Measurements from ENCODE around the gene ANKFN1.

The ANKFN1 gene

GRCh38 chr17:56167491-56167890 is 14.2 kb downstream of the ANKFN1 start:
- H3K4me3 ChIP-seq (ENCODE audit: control insufficient read depth, low read depth, low read length): no peak overlapping the region
- TF ChIP-seq, protein P1, sequence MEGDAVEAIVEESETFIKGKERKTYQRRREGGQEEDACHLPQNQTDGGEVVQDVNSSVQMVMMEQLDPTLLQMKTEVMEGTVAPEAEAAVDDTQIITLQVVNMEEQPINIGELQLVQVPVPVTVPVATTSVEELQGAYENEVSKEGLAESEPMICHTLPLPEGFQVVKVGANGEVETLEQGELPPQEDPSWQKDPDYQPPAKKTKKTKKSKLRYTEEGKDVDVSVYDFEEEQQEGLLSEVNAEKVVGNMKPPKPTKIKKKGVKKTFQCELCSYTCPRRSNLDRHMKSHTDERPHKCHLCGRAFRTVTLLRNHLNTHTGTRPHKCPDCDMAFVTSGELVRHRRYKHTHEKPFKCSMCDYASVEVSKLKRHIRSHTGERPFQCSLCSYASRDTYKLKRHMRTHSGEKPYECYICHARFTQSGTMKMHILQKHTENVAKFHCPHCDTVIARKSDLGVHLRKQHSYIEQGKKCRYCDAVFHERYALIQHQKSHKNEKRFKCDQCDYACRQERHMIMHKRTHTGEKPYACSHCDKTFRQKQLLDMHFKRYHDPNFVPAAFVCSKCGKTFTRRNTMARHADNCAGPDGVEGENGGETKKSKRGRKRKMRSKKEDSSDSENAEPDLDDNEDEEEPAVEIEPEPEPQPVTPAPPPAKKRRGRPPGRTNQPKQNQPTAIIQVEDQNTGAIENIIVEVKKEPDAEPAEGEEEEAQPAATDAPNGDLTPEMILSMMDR (IDR thresholded peaks at IDR 0.05; ENCODE audit: control insufficient read depth, insufficient read depth, low read depth, low read length, missing control alignments): no peak
- no peak for DNase-seq (ENCODE audit: low read depth)

GRCh38 chr17:56169621-56170020 is 16.3 kb downstream of the ANKFN1 start:
- TF ChIP-seq, protein P1 (IDR thresholded peaks at IDR 0.05; ENCODE audit: control insufficient read depth, insufficient read depth, low read depth, low read length, missing control alignments): no peak
- H3K4me3 ChIP-seq (ENCODE audit: control insufficient read depth, low read depth, low read length): no peak overlapping the region
- DNase-seq (ENCODE audit: low read depth): no peak

GRCh38 chr17:56171186-56171959 is 18.1 kb downstream of the ANKFN1 start:
- no peak for DNase-seq (ENCODE audit: low read depth)
- TF ChIP-seq, protein P1 (IDR thresholded peaks at IDR 0.05; ENCODE audit: control insufficient read depth, insufficient read depth, low read depth, low read length, missing control alignments): no peak
- H3K4me3 ChIP-seq (ENCODE audit: control insufficient read depth, low read depth, low read length): no peak overlapping the region

GRCh38 chr17:56172517-56172982 is 19.3 kb downstream of the ANKFN1 start:
- TF ChIP-seq, protein P1 (IDR thresholded peaks at IDR 0.05; ENCODE audit: control insufficient read depth, insufficient read depth, low read depth, low read length, missing control alignments): no peak

DNA sequence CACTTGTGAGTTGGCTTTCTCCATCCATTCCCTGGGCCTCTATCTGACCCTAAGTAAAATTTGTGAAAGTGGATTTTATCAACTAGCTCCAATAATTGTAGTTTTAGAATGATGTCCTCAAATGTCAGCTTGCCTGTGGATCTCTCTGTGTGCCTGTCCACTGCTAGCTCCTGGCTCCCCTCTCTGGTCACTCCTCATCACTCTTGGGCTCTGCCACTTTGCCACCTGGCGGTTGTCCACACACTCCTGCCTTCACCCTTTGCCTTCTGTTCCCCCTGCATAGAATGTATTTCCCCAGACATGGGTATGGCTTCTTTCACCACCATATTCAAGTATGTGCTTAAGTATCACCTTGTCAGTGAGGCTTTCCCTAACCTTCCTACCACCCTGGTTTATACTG is 19.8 kb downstream of the ANKFN1 start:
- DNase-seq (ENCODE audit: low read depth): no peak
- TF ChIP-seq, protein P1 (IDR thresholded peaks at IDR 0.05; ENCODE audit: control insufficient read depth, insufficient read depth, low read depth, low read length, missing control alignments): no peak
- H3K4me3 ChIP-seq (ENCODE audit: control insufficient read depth, low read depth, low read length): no peak overlapping the region

More at GRCh38 chr17:56172517-56172982, 19.3 kb downstream of the ANKFN1 start:
- no peak overlapping the region for H3K4me3 ChIP-seq (ENCODE audit: control insufficient read depth, low read depth, low read length)
- DNase-seq (ENCODE audit: low read depth): no peak

DNA sequence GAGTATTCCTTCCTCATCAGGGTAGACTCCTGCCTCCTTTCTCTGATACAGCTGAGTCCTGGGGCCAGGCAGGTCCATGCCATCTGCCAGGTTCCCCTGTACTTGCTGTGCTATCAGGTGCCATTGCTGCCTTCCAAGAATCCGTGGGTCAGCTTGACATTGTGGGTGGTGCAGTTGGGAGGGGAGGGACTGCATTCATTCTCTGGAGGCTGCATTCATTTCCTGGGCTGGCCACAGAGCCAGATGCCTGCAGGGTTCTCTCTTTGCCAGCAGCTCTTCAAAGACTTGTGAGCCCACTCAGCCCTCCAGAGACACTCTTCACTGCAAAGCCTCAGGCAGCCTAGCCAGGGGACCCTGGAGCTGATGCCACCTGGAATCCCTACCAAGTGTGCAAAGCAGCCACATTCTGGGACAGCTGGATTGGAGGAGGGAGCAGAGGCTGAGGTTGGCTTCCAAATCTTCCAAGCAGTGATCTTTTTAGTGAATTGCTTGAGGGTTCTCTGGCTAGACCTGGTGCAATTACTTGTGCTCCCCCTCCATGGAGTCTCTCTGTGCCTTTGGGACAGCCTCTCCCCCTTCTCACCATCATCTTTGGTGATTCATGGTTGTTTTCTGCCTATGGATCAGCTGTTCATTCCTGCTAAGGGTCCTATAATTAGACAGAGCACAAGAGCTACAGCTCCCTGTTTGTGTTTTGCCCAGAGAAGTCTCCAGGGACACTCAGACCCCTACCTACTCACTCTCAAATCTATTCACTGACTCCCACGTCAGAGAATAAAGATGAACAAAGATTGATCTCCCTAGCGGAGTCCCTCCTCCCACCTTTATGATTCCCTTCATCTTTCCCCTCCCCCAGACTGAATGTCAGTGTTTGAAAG is 20.9 kb downstream of the ANKFN1 start:
- DNase-seq (ENCODE audit: low read depth): no peak
- TF ChIP-seq, protein P1 (IDR thresholded peaks at IDR 0.05; ENCODE audit: control insufficient read depth, insufficient read depth, low read depth, low read length, missing control alignments): no peak

More for the DNA sequence above, 20.9 kb downstream of the ANKFN1 start:
- no peak overlapping the region for H3K4me3 ChIP-seq (ENCODE audit: control insufficient read depth, low read depth, low read length)
